K562 (cell line): ENCODE results near the gene TRAF5. TPM values are rescaled to one million over a fixed set of nuclear protein-coding genes. Genes with fewer than 3 reads are reported as not detected.
A peak's percentile ranks its signal among the peaks of the same experiment; 100 is the strongest.

Experiments used
- ATAC-seq: fragments of 200-7000 bp; cut with Tn5 transposase; 3 replicates; pipeline ENCODE4 v1.9.1; 2020; ENCODE audit warnings: moderate library complexity
- BruUV-seq: library from RNA; stranded (reverse); fragments of 400-500 nt; replicated peaks from 2 replicates; lab custom pipeline; 2021; lab: Mats Ljungman, UMichigan
- CTCF ChIA-PET: fragments of 300-600 bp; formaldehyde crosslinking; extraction: SDS; loops from one replicate; lab custom pipeline; 2021; ENCODE audit warnings: low intra/inter-chr PET ratio; lab: Yijun Ruan, JAX
- POLR2A ChIA-PET: fragments of 300-600, 350-650 bp; sonication (Branson Sonifier 250); formaldehyde crosslinking; extraction: SDS; loops from one replicate; lab custom pipeline; 2021; ENCODE audit warnings: antibody characterized with exemption, inconsistent platforms; lab: Yijun Ruan, JAX
- DNase-seq, 4 experiments: peaks; one replicate each; pipeline versions ENCODE4 v3.0.0 to v3.0.0-alpha.2; 2011 to 2018; ENCODE audit warnings: low spot score in 3 of 4, mixed read lengths in 3 of 4; ENCODE audit errors: extremely low read depth in 1 of 4
- FAIRE-seq: peaks from 2 replicates; lab custom pipeline; 2011; peaks lifted over from hg19 to GRCh38; lab: Jason Lieb, UNC
- H2AFZ ChIP-seq: 2 replicates; pipeline ENCODE4 v1.6.0; 2011; ENCODE audit warnings: low read depth, low read length, control low read depth, inconsistent platforms
- H3K27ac ChIP-seq: fragments of 200-600 bp; 3 replicates; pipeline ENCODE4 v1.8.0; 2011; ENCODE audit warnings: low read depth, mild to moderate bottlenecking, control low read depth, inconsistent platforms, low read length, moderate library complexity, mixed read lengths; ENCODE audit errors: extremely low read depth
- H3K27me3 ChIP-seq, 2 experiments: fragments of 300-600 bp in 1 of 2; 2 replicates in 1 of 2; 3 replicates in 1 of 2; pipeline versions ENCODE4 v1.6.0 to v1.8.0; 2011; ENCODE audit warnings: inconsistent platforms in 2 of 2, low read length in 2 of 2, mild to moderate bottlenecking in 1 of 2, mixed read lengths in 1 of 2, moderate library complexity in 1 of 2; ENCODE audit not compliant: control insufficient read depth in 2 of 2, insufficient read depth in 2 of 2
- H3K36me3 ChIP-seq: fragments of 300-600 bp; 3 replicates; pipeline ENCODE4 v1.8.0; 2011; ENCODE audit warnings: mild to moderate bottlenecking, low read length, inconsistent platforms; ENCODE audit not compliant: control insufficient read depth, insufficient read depth
- H3K4me1 ChIP-seq, 2 experiments: fragments of 200-600 bp in 1 of 2; replicated peaks in 1 of 2; 2 replicates in 1 of 2; 3 replicates in 1 of 2; pipeline versions ENCODE4 v1.5.1 to v1.8.0; 2011; ENCODE audit warnings: inconsistent platforms in 2 of 2, low read length in 2 of 2, mild to moderate bottlenecking in 1 of 2, mixed read lengths in 1 of 2, moderate library complexity in 1 of 2; ENCODE audit not compliant: control insufficient read depth in 2 of 2, insufficient read depth in 2 of 2
- H3K4me2 ChIP-seq: 2 replicates; pipeline ENCODE4 v1.6.1; 2011; ENCODE audit warnings: low read length, control low read depth, inconsistent platforms, mixed read lengths; ENCODE audit not compliant: insufficient read depth
- H3K4me3 ChIP-seq: fragments of 200-600 bp; sonication (generic), shearing (Covaris generic); 2 replicates; pipeline ENCODE4 v1.5.1; 2016; ENCODE audit warnings: control low read depth, inconsistent platforms
- H3K79me2 ChIP-seq: fragments of 200-600 bp; 3 replicates; pipeline ENCODE4 v1.8.0; 2011; ENCODE audit warnings: low read length, inconsistent platforms; ENCODE audit not compliant: control insufficient read depth, insufficient read depth
- H3K9ac ChIP-seq, 2 experiments: 2 replicates each; pipeline versions ENCODE4 v1.6.0 to v1.6.1; 2011; ENCODE audit warnings: low read depth in 2 of 2, low read length in 2 of 2, control low read depth in 1 of 2, inconsistent platforms in 1 of 2, mild to moderate bottlenecking in 1 of 2, mixed read lengths in 1 of 2; ENCODE audit not compliant: insufficient read depth in 1 of 2
- H3K9me1 ChIP-seq: one replicate; pipeline ENCODE4 v1.6.0; 2011; ENCODE audit warnings: inconsistent platforms, mild to moderate bottlenecking, low read length, moderate library complexity; ENCODE audit not compliant: control insufficient read depth, insufficient read depth
- H3K9me3 ChIP-seq: replicated peaks from 2 replicates; pipeline ENCODE4 v1.5.1; 2011; ENCODE audit warnings: low read depth, low read length, inconsistent platforms; ENCODE audit not compliant: control insufficient read depth, insufficient read depth
- H4K20me1 ChIP-seq: replicated peaks from 2 replicates; pipeline ENCODE4 v1.6.1; 2011; ENCODE audit warnings: low read length, inconsistent platforms, mixed read lengths; ENCODE audit not compliant: control insufficient read depth, insufficient read depth
- ATF3 ChIP-seq, 2 experiments: fragments of 450-650 bp in 1 of 2; sonication (generic) in 1 of 2; formaldehyde crosslinking in 1 of 2; IDR thresholded peaks in 1 of 2; conservative IDR thresholded peaks in 1 of 2; 2 replicates each; pipeline versions ENCODE4 v1.6.1 to v1.8.1; 2016 to 2023; ENCODE audit warnings: mild to moderate bottlenecking in 2 of 2, moderate library complexity in 2 of 2, inconsistent platforms in 1 of 2, missing genetic modification reagents in 1 of 2
- CEBPG ChIP-seq, 3 experiments: fragments of 200-800 bp in 1 of 3; sonication (Bioruptor generic) in 1 of 3; sonication (generic) in 1 of 3; formaldehyde crosslinking in 1 of 3; IDR thresholded peaks in 2 of 3; conservative IDR thresholded peaks in 1 of 3; 2 replicates each; pipeline versions ENCODE4 v1.6.1 to v1.8.0; 2016 to 2022; ENCODE audit warnings: missing compliant biosample characterization in 2 of 3, missing genetic modification characterization in 2 of 3, mild to moderate bottlenecking in 1 of 3, missing genetic modification reagents in 1 of 3
- DMBX1 ChIP-seq: fragments of 250-450 bp; sonication (Bioruptor Pico); IDR thresholded peaks from 2 replicates; pipeline ENCODE4 v1.8.0; 2022; ENCODE audit warnings: inconsistent platforms, mild to moderate bottlenecking, moderate library complexity, borderline replicate concordance
- DPF2 ChIP-seq: fragments of 450-650 bp; IDR thresholded peaks from 2 replicates; pipeline ENCODE4 v1.6.1; 2016
- HDAC6 ChIP-seq: IDR thresholded peaks from 2 replicates; pipeline ENCODE4 v1.6.1; 2012; ENCODE audit warnings: low read depth, mild to moderate bottlenecking, control low read depth, inconsistent platforms, low read length, moderate library complexity
- SMAD3 ChIP-seq: fragments of 450-650 bp; formaldehyde crosslinking; conservative IDR thresholded peaks from 2 replicates; pipeline ENCODE4 v1.4.0; 2020; ENCODE audit warnings: mild to moderate bottlenecking
- WGBS: fragments of 100-300 bp; shearing (Covaris generic); methylation state at CpG from one replicate; pipeline ENCODE4 v1.1.6; 2016; ENCODE audit warnings: low coverage, mixed read lengths; ENCODE audit not compliant: insufficient coverage; ENCODE audit errors: missing lambda C conversion rate; 5-methylcytosine and 5-hydroxymethylcytosine counted together
- in situ Hi-C: fragments of 300-500 bp; cut with MboI; formaldehyde crosslinking; loops from 4 replicates; pipeline ENCODE4 v1.15.0; 2018; ENCODE audit warnings: inconsistent platforms, mixed read lengths
- intact Hi-C: fragments of 100-400 bp; cut with micrococcal nuclease; formaldehyde crosslinking; loops from 2 replicates; pipeline ENCODE4 v1.14.2; 2022
- polyA plus RNA-seq, 8 experiments: library from polyadenylated mRNA; depleted of rRNA in 4 of 8; stranded (reverse) in 5 of 8; unstranded in 3 of 8; fragments of >200 nt; fragmentation: Nextera tagmentation in 2 of 8; fragmentation: Illumina TruSeq in 1 of 8; extraction: Ambion mirVana in 2 of 8; extraction: Trizol in 1 of 8; gene quantifications; 2 replicates each; pipeline versions ENCODE4 v1.2.1 to v1.2.3, GENCODE V29; 2011 to 2014; ENCODE audit warnings: inconsistent platforms in 1 of 8, missing spikeins in 1 of 8
- total RNA-seq, 7 experiments: library from RNA; depleted of rRNA in 6 of 7; stranded (reverse); fragments of >200 nt in 6 of 7; fragmentation: Illumina TruSeq in 2 of 7; extraction: Trizol in 2 of 7; gene quantifications; 2 replicates each; pipeline versions ENCODE4 v1.2.1 to v1.2.3, GENCODE V29; 2011 to 2021; ENCODE audit warnings: low replicate concordance in 1 of 7

TRAF5 gene
- total and polyA plus RNA-seq, 9 of the 15 experiments (the other 6 are each of a cell fraction or from before 2014, with no cell fraction given), result 2.0 to 9.3 (median 5.3) TPM

DNA sequence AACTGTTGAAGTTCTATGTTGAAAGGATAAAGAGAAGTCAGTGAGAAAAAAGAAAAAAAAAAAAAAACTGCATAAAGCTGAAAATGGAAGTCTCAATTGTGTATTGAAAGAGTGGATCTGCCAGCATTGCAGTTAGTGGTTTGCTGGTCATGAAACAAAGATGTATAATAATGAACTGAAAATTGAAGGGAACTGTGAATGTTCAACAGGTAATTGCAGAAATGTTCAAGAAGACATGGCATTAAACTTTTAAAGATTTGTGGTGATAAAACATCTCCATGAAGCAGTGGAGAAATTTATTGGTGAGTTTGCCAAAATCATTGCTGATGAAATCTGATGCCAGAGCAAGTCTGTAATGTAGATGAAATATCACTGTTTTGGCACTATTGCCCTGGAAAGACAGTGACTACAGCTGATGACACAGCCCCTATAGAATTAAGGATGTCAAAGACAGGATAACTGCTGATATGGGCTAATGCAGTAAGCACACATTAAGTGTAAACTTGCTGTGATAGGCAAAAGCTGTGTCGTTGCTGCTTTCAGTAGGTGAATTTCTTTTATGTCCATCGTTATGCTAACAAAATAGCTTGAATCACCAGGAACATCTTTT is 94.3 kb downstream of the TRAF5 start:
- ChIA-PET POLR2A (interaction anchor here (0.7 kb wide), 1 partner anchor 20 kb away, joined by 3 read pairs; no protein-coding TSS in a partner anchor), CTCF (no interaction called here)
- intact Hi-C loops (no loop called here), in situ Hi-C loops (no loop called here)
- Histone ChIP-seq H3K4me3 (no peak overlapping the region), H3K79me2 (no peaks in the 10 kb centered on the region), H3K9ac (no peak overlapping the region), H3K9me3 (no peaks in the 10 kb centered on the region), H3K4me2 (no peak overlapping the region), H3K36me3 (no peaks in the 10 kb centered on the region), H3K4me1 (no peaks in the 10 kb centered on the region), H3K27me3 (no peaks in the 10 kb centered on the region), H4K20me1 (no peaks in the 10 kb centered on the region), H2AFZ (no peak overlapping the region), H3K9me1 (no peaks in the 10 kb centered on the region), H3K27ac (no peak overlapping the region)
- no peak for TF ChIP-seq HDAC6
- TF ChIP-seq DPF2, result 0 out of 2 replicates have a peak, but pooled peaks have one; percentile 6
- 15% methylated on average over 2 of the region's 2 CpGs for WGBS
- BruUV-seq, result no TSS peak
- no peak for DNase-seq
- peak; percentile 23 for FAIRE-seq
- no peak for ATAC-seq

DNA sequence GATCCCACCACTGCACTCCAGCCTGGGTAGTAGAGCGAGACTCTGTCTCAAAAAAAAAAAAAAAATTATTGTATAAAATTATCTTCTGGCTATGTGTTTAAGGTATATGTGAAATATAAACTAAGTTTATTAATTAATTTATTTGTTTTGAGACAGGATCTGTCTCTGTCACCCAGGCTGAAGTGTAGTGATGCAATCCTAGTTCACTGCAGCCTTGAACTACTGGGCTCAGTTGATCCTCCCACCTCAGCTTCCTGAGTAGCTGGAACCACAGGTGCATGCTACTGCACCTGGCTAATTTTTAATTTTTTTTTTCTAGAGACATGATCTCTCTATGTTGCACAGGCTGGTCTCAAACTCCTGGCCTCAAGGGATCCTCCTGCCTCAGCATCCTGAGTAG is 97.4 kb downstream of the TRAF5 start:
- no peaks in the 10 kb centered on the region for H3K4me1 ChIP-seq
- ATAC-seq (no peak), FAIRE-seq (no peak), DNase-seq (no peak)
- no peak overlapping the region for H3K4me3 ChIP-seq
- BruUV-seq, result no TSS peak
- no peak for TF ChIP-seq CEBPG (CRISPR knock-in tag; IDR thresholded peaks at IDR 0.05)
- TF ChIP-seq CEBPG (tag; conservative IDR thresholded peaks at IDR 0.05 in 1 of 2, IDR thresholded peaks at IDR 0.05 in 1 of 2), result peak in 1 of 2 experiments; percentile 42; a peak in 2 of 4 replicates
- TF ChIP-seq DMBX1 (CRISPR knock-in tag), result no peak
- no peak for TF ChIP-seq SMAD3 (CRISPR knock-in tag)
- peak; percentile 16; the same call in 1 of the 2 replicates for TF ChIP-seq ATF3 (IDR thresholded peaks at IDR 0.05)
- TF ChIP-seq ATF3 (CRISPR knock-in tag; conservative IDR thresholded peaks at IDR 0.05), result no peak
- intact Hi-C loops (no loop called here), in situ Hi-C loops (no loop called here)
- no peaks in the 10 kb centered on the region for H3K79me2 ChIP-seq
- no peaks in the 10 kb centered on the region for H3K9me1 ChIP-seq
- H3K9me3 ChIP-seq, result no peaks in the 10 kb centered on the region
- no peak overlapping the region for H3K4me2 ChIP-seq
- H3K27me3 ChIP-seq, result no peaks in the 10 kb centered on the region
- POLR2A ChIA-PET, result interaction anchor here (0.9 to 1.8 kb wide), 2 partner anchors 10 to 15 kb away, joined by 3 to 4 read pairs; no protein-coding TSS in a partner anchor
- H4K20me1 ChIP-seq, result no peaks in the 10 kb centered on the region
- WGBS, result 44% methylated on average over 1 of the region's 1 CpG
- H3K9ac ChIP-seq, result no peak overlapping the region
- CTCF ChIA-PET, result no interaction called here
- no peaks in the 10 kb centered on the region for H3K36me3 ChIP-seq
- no peak overlapping the region for H2AFZ ChIP-seq
- H3K27ac ChIP-seq, result no peak overlapping the region
